Uterus (tissue), 4 donors: ENCODE results near the gene ANKRD23. TPM values are rescaled to one million over a fixed set of nuclear protein-coding genes. Genes with fewer than 3 reads are reported as not detected.

Experiments used
- DNase-seq, 2 donors: peaks; one replicate each; pipeline ENCODE4 v3.0.0-alpha.2; 2019 to 2020
- H3K27ac ChIP-seq, 2 donors: fragments of 200-600 bp; sonication (generic); 1 replicate in 1 of 2; 2 replicates in 1 of 2; pipeline ENCODE4 v1.5.1; 2016 to 2018
- H3K27me3 ChIP-seq, 2 donors: fragments of 200-600 bp; sonication (generic); one replicate each; pipeline ENCODE4 v1.5.1; 2018 to 2019; ENCODE audit warnings: control low read depth in 1 of 2
- H3K36me3 ChIP-seq, 2 donors: fragments of 200-600 bp; sonication (generic); one replicate each; pipeline ENCODE4 v1.5.1; 2019; ENCODE audit warnings: control low read depth in 1 of 2
- H3K4me1 ChIP-seq, 2 donors: fragments of 200-600 bp; sonication (generic); one replicate each; pipeline ENCODE4 v1.5.1; 2018 to 2019; ENCODE audit warnings: control low read depth in 1 of 2
- H3K4me3 ChIP-seq, 2 donors: fragments of 200-600 bp; sonication (generic); 1 replicate in 1 of 2; 2 replicates in 1 of 2; pipeline ENCODE4 v1.5.1; 2018 to 2019; ENCODE audit warnings: mild to moderate bottlenecking in 1 of 2
- H3K9me3 ChIP-seq, 2 donors: fragments of 200-600 bp; sonication (generic); one replicate each; pipeline ENCODE4 v1.5.1; 2019; ENCODE audit warnings: control low read depth in 1 of 2
- POLR2A ChIP-seq, 2 donors: fragments of 450-650 bp; IDR thresholded peaks; one replicate each; pipeline ENCODE4 v1.6.1; 2016; ENCODE audit warnings: antibody characterized with exemption in 2 of 2, mild to moderate bottlenecking in 1 of 2, moderate library complexity in 1 of 2
- intact Hi-C: fragments of 100-400 bp; cut with DNase I; formaldehyde crosslinking; loops from one replicate; pipeline ENCODE4 v1.15.1; 2023; ENCODE audit warnings: low total_unique reads
- total RNA-seq, 4 donors: library from RNA; depleted of rRNA in 3 of 4; stranded (reverse); fragments of >200 nt in 3 of 4; gene quantifications; one replicate each; pipeline versions ENCODE4 v1.1.0 to v1.2.4, GENCODE V29; 2014 to 2023
- TF ChIP-seq, protein P1 (sequence below), 4 experiments: fragments of 200-600 bp in 2 of 4; fragments of 450-650 bp in 2 of 4; sonication (generic) in 2 of 4; IDR thresholded peaks; one replicate each; pipeline ENCODE4 v1.5.1; 2016 to 2019; ENCODE audit warnings: antibody characterized with exemption in 4 of 4, mild to moderate bottlenecking in 2 of 4, moderate library complexity in 1 of 4
- donor health status: DM: yes; HTN: yes; CAD: no.

The ANKRD23 gene
- total RNA-seq, 4 donors from 2014 or later: 4.4 to 23.2 (median 8.6) TPM

DNA sequence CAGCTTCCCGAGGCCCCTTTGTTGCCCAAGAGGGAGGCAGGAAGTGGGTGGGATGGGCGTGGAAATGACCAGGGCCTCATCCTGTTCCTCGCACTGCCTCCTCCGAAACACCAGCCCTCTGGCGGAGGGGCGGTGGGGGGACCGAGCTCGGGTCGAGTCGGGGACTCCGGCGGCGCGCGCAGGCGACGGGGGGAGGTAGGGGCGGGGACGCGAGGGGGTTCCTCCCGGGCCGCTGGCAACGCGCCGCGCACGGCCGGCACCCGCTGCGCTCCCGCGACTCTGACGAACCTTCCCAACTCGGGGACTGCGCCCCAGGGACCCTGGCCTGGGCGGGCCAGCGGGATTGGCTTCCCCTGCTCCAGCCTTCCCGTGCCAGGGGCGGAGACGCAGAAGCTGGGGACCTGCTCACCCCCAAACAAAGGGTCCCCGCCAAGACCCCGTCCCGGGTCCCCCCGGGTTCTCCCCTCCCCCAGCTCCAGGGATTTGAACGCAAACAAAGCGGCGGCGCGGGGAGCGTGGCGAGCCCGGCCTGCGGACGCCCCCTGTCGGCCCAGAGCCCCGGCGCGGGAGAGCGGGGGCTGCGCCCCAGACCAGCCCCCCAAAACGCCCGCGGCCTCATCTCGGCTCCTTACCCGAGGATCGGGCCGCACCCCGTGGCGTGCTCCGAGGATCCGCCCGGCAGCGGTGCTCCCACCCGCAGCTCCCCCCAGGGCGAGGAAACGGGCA is 24.9 kb upstream of the ANKRD23 start:
- Histone ChIP-seq H3K27ac (peak overlapping the region; percentile 94 to 100), H3K9me3 (no peaks in the 10 kb centered on the region), H3K27me3 (no peaks in the 10 kb centered on the region), H3K4me1 (peaks cover 4 to 25% of the 10 kb centered on the region in 2 donors), H3K4me3 (peak overlapping the region; percentile 61 to 100), H3K36me3 (no peaks in the 10 kb centered on the region)
- DNase-seq: peak; percentile 87 to 91
- TF ChIP-seq, protein P1, sequence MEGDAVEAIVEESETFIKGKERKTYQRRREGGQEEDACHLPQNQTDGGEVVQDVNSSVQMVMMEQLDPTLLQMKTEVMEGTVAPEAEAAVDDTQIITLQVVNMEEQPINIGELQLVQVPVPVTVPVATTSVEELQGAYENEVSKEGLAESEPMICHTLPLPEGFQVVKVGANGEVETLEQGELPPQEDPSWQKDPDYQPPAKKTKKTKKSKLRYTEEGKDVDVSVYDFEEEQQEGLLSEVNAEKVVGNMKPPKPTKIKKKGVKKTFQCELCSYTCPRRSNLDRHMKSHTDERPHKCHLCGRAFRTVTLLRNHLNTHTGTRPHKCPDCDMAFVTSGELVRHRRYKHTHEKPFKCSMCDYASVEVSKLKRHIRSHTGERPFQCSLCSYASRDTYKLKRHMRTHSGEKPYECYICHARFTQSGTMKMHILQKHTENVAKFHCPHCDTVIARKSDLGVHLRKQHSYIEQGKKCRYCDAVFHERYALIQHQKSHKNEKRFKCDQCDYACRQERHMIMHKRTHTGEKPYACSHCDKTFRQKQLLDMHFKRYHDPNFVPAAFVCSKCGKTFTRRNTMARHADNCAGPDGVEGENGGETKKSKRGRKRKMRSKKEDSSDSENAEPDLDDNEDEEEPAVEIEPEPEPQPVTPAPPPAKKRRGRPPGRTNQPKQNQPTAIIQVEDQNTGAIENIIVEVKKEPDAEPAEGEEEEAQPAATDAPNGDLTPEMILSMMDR (IDR thresholded peaks at IDR 0.05): peak; percentile 39 to 76 (median 56)
- TF ChIP-seq POLR2A (IDR thresholded peaks at IDR 0.05): peak; percentile 8 to 49
- intact Hi-C loops: loop anchor here (10.0 kb wide), 1 partner anchor 104 kb away; the partner anchor contains the start of gene CNNM4

DNA sequence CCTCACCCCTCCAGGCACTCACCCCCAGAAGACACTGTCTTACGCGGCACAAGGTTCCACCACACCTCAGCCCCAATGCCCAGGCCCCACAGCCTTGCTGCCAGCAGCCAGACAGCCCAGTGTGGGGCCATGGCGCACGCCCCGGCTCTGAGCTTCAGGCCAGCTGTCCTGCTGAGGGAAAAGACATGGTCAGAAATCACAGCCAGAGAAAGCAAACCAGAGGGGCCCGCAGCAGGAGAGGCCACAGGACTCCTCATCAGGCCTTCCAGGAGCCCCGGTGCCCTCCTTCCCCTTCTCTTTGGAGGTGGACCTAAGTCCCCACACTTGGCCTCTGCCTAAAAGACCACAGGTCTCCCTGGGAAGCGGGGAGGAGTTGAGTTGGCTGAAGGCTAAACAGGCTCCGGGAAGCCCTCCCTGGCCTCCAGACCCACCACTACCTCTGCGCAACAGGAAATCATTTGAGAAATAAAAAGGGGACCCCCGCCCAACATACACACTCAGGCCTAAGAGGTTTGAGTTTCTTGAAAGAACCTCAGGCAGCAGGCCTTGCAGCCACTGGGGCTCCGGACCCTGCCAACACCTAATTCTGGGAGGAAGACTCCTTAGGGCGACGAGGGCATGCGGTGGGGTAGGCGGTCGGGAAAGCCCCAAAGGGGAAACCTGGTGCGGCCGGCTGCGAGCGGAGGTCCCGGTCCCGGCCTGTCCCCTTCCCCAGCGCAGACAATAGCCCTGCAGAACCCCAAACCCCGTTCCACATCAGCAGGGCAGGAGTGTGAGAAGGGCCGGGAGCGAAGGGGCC is 24.1 kb upstream of the ANKRD23 start:
- TF ChIP-seq, protein P1 (IDR thresholded peaks at IDR 0.05): no peak
- TF ChIP-seq POLR2A (IDR thresholded peaks at IDR 0.05): no peak
- Histone ChIP-seq H3K36me3 (no peaks in the 10 kb centered on the region), H3K27me3 (no peaks in the 10 kb centered on the region), H3K9me3 (no peaks in the 10 kb centered on the region), H3K4me3 (peak overlapping the region; percentile 61 to 100), H3K4me1 (peaks cover 4 to 25% of the 10 kb centered on the region in 2 donors), H3K27ac (peak overlapping the region; percentile 94 to 100)
- no peak for DNase-seq
- intact Hi-C loops: loop anchor here (10.0 kb wide), 1 partner anchor 103 kb away; the partner anchor contains the start of gene CNNM4

DNA sequence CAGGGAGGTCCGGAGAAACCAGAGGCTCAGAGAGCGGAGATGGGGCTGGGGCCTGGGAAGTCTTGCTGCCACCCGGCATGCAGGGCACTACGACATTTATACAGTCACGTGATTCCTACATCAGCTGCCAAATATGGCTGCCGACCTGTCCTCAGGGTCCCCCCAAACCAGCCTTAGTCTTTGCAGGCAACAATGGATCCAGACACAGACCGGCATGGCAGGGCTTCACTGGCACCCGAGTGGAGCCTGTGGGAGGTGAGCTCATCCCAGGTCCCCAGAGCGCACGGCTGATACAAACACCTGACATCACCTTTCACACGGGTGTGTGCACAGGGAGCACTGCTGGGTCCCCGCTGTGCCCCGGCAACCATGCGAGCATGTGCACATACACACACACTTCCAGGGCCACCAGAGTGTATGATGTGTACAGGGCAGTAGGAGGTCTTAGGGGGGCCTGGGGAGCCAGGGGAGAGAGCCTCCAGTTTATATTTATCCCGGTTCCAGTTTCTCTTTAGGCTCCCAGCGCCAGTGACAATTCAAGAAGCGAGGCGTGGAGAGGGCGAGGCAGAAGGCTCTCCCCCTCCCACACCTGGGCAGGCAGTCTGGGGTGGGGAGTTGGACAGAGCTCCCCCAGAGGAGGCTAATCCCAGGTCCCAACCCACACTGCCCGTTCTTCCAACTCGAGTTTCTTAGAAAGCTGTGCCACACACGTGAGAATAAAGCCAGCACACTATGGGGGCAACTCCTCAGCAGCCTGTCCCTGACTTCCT is 23.4 kb upstream of the ANKRD23 start:
- Histone ChIP-seq H3K27me3 (no peaks in the 10 kb centered on the region), H3K4me3 (peak overlapping the region; percentile 61 to 100), H3K36me3 (no peaks in the 10 kb centered on the region), H3K9me3 (no peaks in the 10 kb centered on the region), H3K4me1 (peaks cover 4 to 25% of the 10 kb centered on the region in 2 donors), H3K27ac (peak overlapping the region; percentile 94 to 100)
- TF ChIP-seq, protein P1 (IDR thresholded peaks at IDR 0.05): no peak
- no peak for TF ChIP-seq POLR2A (IDR thresholded peaks at IDR 0.05)
- intact Hi-C loops: loop anchor here (10.0 kb wide), 1 partner anchor 102 kb away; the partner anchor contains the start of gene CNNM4
- no peak for DNase-seq

DNA sequence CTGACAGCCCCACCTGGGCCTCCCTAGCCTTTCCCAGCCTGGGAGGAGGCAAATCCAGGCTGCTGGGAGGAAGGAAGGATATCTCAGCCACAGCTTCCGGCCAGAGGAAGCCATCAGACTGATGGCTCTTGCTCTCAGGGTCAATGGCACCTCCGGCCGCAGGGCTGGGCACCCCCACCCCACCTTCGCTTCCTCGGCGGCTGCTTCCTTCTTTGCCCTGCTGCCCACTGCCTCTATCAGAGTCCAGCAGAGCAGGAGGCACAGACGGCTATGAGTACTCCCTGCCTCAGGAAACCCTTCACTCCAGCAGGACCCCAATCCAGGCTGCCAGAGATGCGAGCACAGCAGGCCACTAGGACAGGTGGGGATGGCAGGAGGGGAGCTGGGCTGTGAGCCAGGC is 22.8 kb upstream of the ANKRD23 start:
- no peak for DNase-seq
- TF ChIP-seq, protein P1 (IDR thresholded peaks at IDR 0.05): no peak
- intact Hi-C loops: loop anchor here (10.0 kb wide), 1 partner anchor 102 kb away; the partner anchor contains the start of gene CNNM4
- H3K4me3 ChIP-seq: no peak overlapping the region
- no peaks in the 10 kb centered on the region for H3K27me3 ChIP-seq
- no peaks in the 10 kb centered on the region for H3K9me3 ChIP-seq
- peaks cover 4 to 22% of the 10 kb centered on the region in 2 donors for H3K4me1 ChIP-seq
- no peaks in the 10 kb centered on the region for H3K36me3 ChIP-seq
- H3K27ac ChIP-seq: peak overlapping the region; percentile 94 to 100
